Measurements from ENCODE around the gene PDE2A. TPM values are rescaled to one million over a fixed set of nuclear protein-coding genes. Genes with fewer than 3 reads are reported as not detected.
"Not testable (repeated sequence)": the region's sequence is repeated elsewhere in the genome, so short reads cannot be mapped to it uniquely, and the experiment has no call there.

The PDE2A gene
- total RNA-seq, 2 donors from 2014 or later = 2.7 to 4.9 TPM

GRCh38 chr11:72578051-72578450, 96.2 kb downstream of the PDE2A start:
- Mint-ChIP-seq H3K27ac (no peak overlapping the region), H3K36me3 (ENCODE audit: low read depth) (no peaks in the 10 kb centered on the region), H3K4me3 (no peak overlapping the region), H3K4me1 (peaks cover 11% of the 10 kb centered on the region), H3K27me3 (peaks cover 16% of the 10 kb centered on the region)
- H3K9me3 ChIP-seq (ENCODE audit: control insufficient read depth, low read length, poor library complexity, severe bottlenecking) = no peaks in the 10 kb centered on the region
- no peak for ATAC-seq
- no peak for DNase-seq

GRCh38 chr11:72577271-72577721, 96.9 kb downstream of the PDE2A start:
- H3K4me1 Mint-ChIP-seq = peaks cover 13% of the 10 kb centered on the region

GRCh38 chr11:72576661-72577060, 97.6 kb downstream of the PDE2A start:
- H3K27me3 Mint-ChIP-seq = peaks cover 22% of the 10 kb centered on the region
- no peak overlapping the region for H3K4me3 Mint-ChIP-seq
- H3K36me3 Mint-ChIP-seq (ENCODE audit: low read depth) = no peaks in the 10 kb centered on the region
- H3K27ac Mint-ChIP-seq = no peak overlapping the region
- H3K9me3 ChIP-seq (ENCODE audit: control insufficient read depth, low read length, poor library complexity, severe bottlenecking) = no peaks in the 10 kb centered on the region
- DNase-seq (no peak), ATAC-seq (no peak)
- peaks cover 12% of the 10 kb centered on the region for H3K4me1 Mint-ChIP-seq

More at GRCh38 chr11:72577271-72577721, 96.9 kb downstream of the PDE2A start:
- H3K9me3 ChIP-seq (ENCODE audit: control insufficient read depth, low read length, poor library complexity, severe bottlenecking) = no peaks in the 10 kb centered on the region
- no peak for ATAC-seq
- no peak overlapping the region for H3K4me3 Mint-ChIP-seq
- no peaks in the 10 kb centered on the region for H3K36me3 Mint-ChIP-seq (ENCODE audit: low read depth)
- H3K27ac Mint-ChIP-seq = no peak overlapping the region
- peaks cover 21% of the 10 kb centered on the region for H3K27me3 Mint-ChIP-seq
- no peak for DNase-seq

- H3K27ac Mint-ChIP-seq = no peak overlapping the region
- DNase-seq (no peak), ATAC-seq (no peak)
- peaks cover 10% of the 10 kb centered on the region for H3K4me1 Mint-ChIP-seq
- H3K9me3 ChIP-seq (ENCODE audit: control insufficient read depth, low read length, poor library complexity, severe bottlenecking) = no peaks in the 10 kb centered on the region
- no peak overlapping the region for H3K4me3 Mint-ChIP-seq
- peaks cover 25% of the 10 kb centered on the region for H3K27me3 Mint-ChIP-seq
- H3K36me3 Mint-ChIP-seq (ENCODE audit: low read depth) = peaks cover 2% of the 10 kb centered on the region
Measured at GRCh38 chr11:72576243-72576595, 98.0 kb downstream of the PDE2A start.

GRCh38 chr11:72575533-72576242, 98.5 kb downstream of the PDE2A start:
- no peak overlapping the region for H3K4me3 Mint-ChIP-seq
- no peak overlapping the region for H3K27ac Mint-ChIP-seq
- no peak for ATAC-seq
- no peaks in the 10 kb centered on the region for H3K9me3 ChIP-seq (ENCODE audit: control insufficient read depth, low read length, poor library complexity, severe bottlenecking)
- peaks cover 2% of the 10 kb centered on the region for H3K36me3 Mint-ChIP-seq (ENCODE audit: low read depth)
- peaks cover 10% of the 10 kb centered on the region for H3K4me1 Mint-ChIP-seq
- peaks cover 30% of the 10 kb centered on the region for H3K27me3 Mint-ChIP-seq
- no peak for DNase-seq

GRCh38 chr11:72574548-72575460, 99.4 kb downstream of the PDE2A start:
- H3K4me3 Mint-ChIP-seq = no peak overlapping the region
- peaks cover 13% of the 10 kb centered on the region for H3K4me1 Mint-ChIP-seq
- H3K36me3 Mint-ChIP-seq (ENCODE audit: low read depth) = peaks cover 2% of the 10 kb centered on the region
- H3K9me3 ChIP-seq (ENCODE audit: control insufficient read depth, low read length, poor library complexity, severe bottlenecking) = no peaks in the 10 kb centered on the region
- no peak for ATAC-seq
- peaks cover 39% of the 10 kb centered on the region for H3K27me3 Mint-ChIP-seq
- H3K27ac Mint-ChIP-seq = no peak overlapping the region
- DNase-seq = no peak

GRCh38 chr11:72573855-72574445, 100.3 kb downstream of the PDE2A start:
- Mint-ChIP-seq H3K27ac (no peak overlapping the region), H3K4me3 (no peak overlapping the region), H3K4me1 (peaks cover 13% of the 10 kb centered on the region), H3K36me3 (ENCODE audit: low read depth) (peaks cover 2% of the 10 kb centered on the region), H3K27me3 (peaks cover 39% of the 10 kb centered on the region)
- no peak for ATAC-seq
- DNase-seq = no peak
- no peaks in the 10 kb centered on the region for H3K9me3 ChIP-seq (ENCODE audit: control insufficient read depth, low read length, poor library complexity, severe bottlenecking)

GRCh38 chr11:72573072-72573854, 101.0 kb downstream of the PDE2A start:
- ATAC-seq = peak; percentile 68
- Mint-ChIP-seq H3K27ac (no peak overlapping the region), H3K4me3 (no peak overlapping the region), H3K36me3 (ENCODE audit: low read depth) (peaks cover 3% of the 10 kb centered on the region), H3K4me1 (peaks cover 13% of the 10 kb centered on the region), H3K27me3 (peaks cover 39% of the 10 kb centered on the region)
- H3K9me3 ChIP-seq (ENCODE audit: control insufficient read depth, low read length, poor library complexity, severe bottlenecking) = no peaks in the 10 kb centered on the region
- no peak for DNase-seq

GRCh38 chr11:72572540-72572939, 101.7 kb downstream of the PDE2A start:
- DNase-seq; H3K9me3 ChIP-seq (ENCODE audit: control insufficient read depth, low read length, poor library complexity, severe bottlenecking); H3K27ac Mint-ChIP-seq; H3K4me3 Mint-ChIP-seq; ATAC-seq; H3K36me3 Mint-ChIP-seq (ENCODE audit: low read depth): not testable (repeated sequence)
- Mint-ChIP-seq H3K4me1 (peaks cover 13% of the 10 kb centered on the region), H3K27me3 (peaks cover 39% of the 10 kb centered on the region)

- no peak for ATAC-seq
Measured at GRCh38 chr11:72570893-72571661, 103.1 kb downstream of the PDE2A start.

GRCh38 chr11:72569966-72570892, 104.0 kb downstream of the PDE2A start:
- H3K4me3 Mint-ChIP-seq = no peak overlapping the region

More at GRCh38 chr11:72570893-72571661, 103.1 kb downstream of the PDE2A start:
- no peak overlapping the region for H3K4me3 Mint-ChIP-seq
- peaks cover 8% of the 10 kb centered on the region for H3K36me3 Mint-ChIP-seq (ENCODE audit: low read depth)
- peaks cover 13% of the 10 kb centered on the region for H3K4me1 Mint-ChIP-seq
- no peak overlapping the region for H3K27ac Mint-ChIP-seq
- DNase-seq = no peak
- peaks cover 39% of the 10 kb centered on the region for H3K27me3 Mint-ChIP-seq
- no peaks in the 10 kb centered on the region for H3K9me3 ChIP-seq (ENCODE audit: control insufficient read depth, low read length, poor library complexity, severe bottlenecking)

More at GRCh38 chr11:72569966-72570892, 104.0 kb downstream of the PDE2A start:
- no peak overlapping the region for H3K27ac Mint-ChIP-seq
- no peak for DNase-seq
- peaks cover 13% of the 10 kb centered on the region for H3K4me1 Mint-ChIP-seq
- no peaks in the 10 kb centered on the region for H3K9me3 ChIP-seq (ENCODE audit: control insufficient read depth, low read length, poor library complexity, severe bottlenecking)
- peaks cover 39% of the 10 kb centered on the region for H3K27me3 Mint-ChIP-seq
- peaks cover 8% of the 10 kb centered on the region for H3K36me3 Mint-ChIP-seq (ENCODE audit: low read depth)
- ATAC-seq = no peak

All from T-helper 17 cell (primary cell).